H9 (cell line): ENCODE data around the gene FBXO41. TPM values are rescaled to one million over a fixed set of nuclear protein-coding genes. Genes with fewer than 3 reads are reported as not detected.

ENCODE experiments used
- DNase-seq: peaks from one replicate; pipeline ENCODE4 v3.0.0-alpha.2; 2017
- H2AFZ ChIP-seq: one replicate; pipeline ENCODE4 v1.6.1; 2013; ENCODE audit warnings: mild to moderate bottlenecking, low read length, control low read depth, moderate library complexity
- H2AK5ac ChIP-seq: 2 replicates; pipeline ENCODE4 v1.6.1; 2013; ENCODE audit warnings: low read length, control low read depth, mixed read lengths; ENCODE audit not compliant: insufficient read length
- H2BK120ac ChIP-seq: one replicate; pipeline ENCODE4 v1.6.1; 2013; ENCODE audit warnings: low read depth, mild to moderate bottlenecking, low read length, control low read depth, inconsistent platforms; ENCODE audit not compliant: poor library complexity, severe bottlenecking
- H2BK12ac ChIP-seq: 2 replicates; pipeline ENCODE4 v1.6.1; 2013; ENCODE audit warnings: low read length, control low read depth, mixed read lengths, low read depth; ENCODE audit not compliant: insufficient read length
- H2BK15ac ChIP-seq: 2 replicates; pipeline ENCODE4 v1.6.1; 2013; ENCODE audit warnings: low read depth, low read length, control low read depth
- H2BK20ac ChIP-seq: one replicate; pipeline ENCODE4 v1.6.1; 2013; ENCODE audit warnings: low read depth, mild to moderate bottlenecking, low read length, control low read depth, inconsistent platforms; ENCODE audit not compliant: poor library complexity, severe bottlenecking
- H2BK5ac ChIP-seq: 2 replicates; pipeline ENCODE4 v1.6.1; 2013; ENCODE audit warnings: low read length, control low read depth, mixed read lengths; ENCODE audit not compliant: insufficient read length
- H3K14ac ChIP-seq: 2 replicates; pipeline ENCODE4 v1.6.1; 2013; ENCODE audit warnings: low read length, control low read depth; ENCODE audit not compliant: insufficient read depth
- H3K18ac ChIP-seq: 2 replicates; pipeline ENCODE4 v1.6.1; 2013; ENCODE audit warnings: low read depth, mild to moderate bottlenecking, mixed read lengths, low read length, control low read depth; ENCODE audit not compliant: insufficient read length
- H3K23ac ChIP-seq: 2 replicates; pipeline ENCODE4 v1.6.1; 2013; ENCODE audit warnings: low read length, control low read depth, mixed read lengths, low read depth; ENCODE audit not compliant: insufficient read length
- H3K23me2 ChIP-seq: 2 replicates; pipeline ENCODE4 v1.6.1; 2013; ENCODE audit warnings: low read depth, mild to moderate bottlenecking, mixed read lengths, low read length, control low read depth; ENCODE audit not compliant: insufficient read length, poor library complexity, severe bottlenecking
- H3K27ac ChIP-seq: 2 replicates; pipeline ENCODE4 v1.5.1; 2013; ENCODE audit warnings: low read length, control low read depth, mixed read lengths, low read depth; ENCODE audit not compliant: insufficient read length
- H3K27me3 ChIP-seq: 2 replicates; pipeline ENCODE4 v1.6.1; 2013; ENCODE audit warnings: low read length, control low read depth, inconsistent platforms; ENCODE audit not compliant: insufficient read depth
- H3K4ac ChIP-seq: 2 replicates; pipeline ENCODE4 v1.6.1; 2013; ENCODE audit warnings: low read depth, mild to moderate bottlenecking, control low read depth, inconsistent platforms, low read length, moderate library complexity
- H3K4me1 ChIP-seq: 2 replicates; pipeline ENCODE4 v1.6.1; 2013; ENCODE audit warnings: low read length, control low read depth, inconsistent platforms; ENCODE audit not compliant: insufficient read depth
- H3K4me2 ChIP-seq: 2 replicates; pipeline ENCODE4 v1.6.1; 2013; ENCODE audit warnings: low read length, control low read depth, mixed read lengths; ENCODE audit not compliant: insufficient read length, insufficient read depth
- H3K56ac ChIP-seq: 2 replicates; pipeline ENCODE4 v1.6.1; 2013; ENCODE audit warnings: low read depth, mild to moderate bottlenecking, mixed read lengths, low read length, control low read depth; ENCODE audit not compliant: insufficient read length
- H3K79me1 ChIP-seq: 2 replicates; pipeline ENCODE4 v1.6.1; 2013; ENCODE audit warnings: low read depth, mild to moderate bottlenecking, moderate library complexity, low read length, control low read depth, inconsistent platforms; ENCODE audit not compliant: insufficient read depth, poor library complexity, severe bottlenecking
- H3K79me2 ChIP-seq: 2 replicates; pipeline ENCODE4 v1.6.1; 2013; ENCODE audit warnings: low read length, control low read depth, inconsistent platforms; ENCODE audit not compliant: insufficient read depth
- H3K9ac ChIP-seq: 2 replicates; pipeline ENCODE4 v1.6.1; 2013; ENCODE audit warnings: low read length, control low read depth, mixed read lengths; ENCODE audit not compliant: insufficient read length; ENCODE audit errors: extremely low read depth
- H3K9me3 ChIP-seq: one replicate; pipeline ENCODE4 v1.6.1; 2013; ENCODE audit warnings: low read depth, low read length, inconsistent platforms; ENCODE audit not compliant: control insufficient read depth
- H3T11ph ChIP-seq: one replicate; pipeline ENCODE4 v1.6.1; 2013; ENCODE audit warnings: mild to moderate bottlenecking, low read length, control low read depth, inconsistent platforms
- H4K20me1 ChIP-seq: one replicate; pipeline ENCODE4 v1.6.1; 2013; ENCODE audit not compliant: control insufficient read depth, insufficient read length, insufficient read depth
- H4K5ac ChIP-seq: 2 replicates; pipeline ENCODE4 v1.6.1; 2013; ENCODE audit warnings: low read depth, mild to moderate bottlenecking, mixed read lengths, low read length, control low read depth; ENCODE audit not compliant: insufficient read length
- H4K8ac ChIP-seq: replicated peaks from 2 replicates; pipeline ENCODE4 v1.6.1; 2013; ENCODE audit warnings: low read length, control low read depth, mixed read lengths, low read depth; ENCODE audit not compliant: insufficient read length
- H4K91ac ChIP-seq: 2 replicates; pipeline ENCODE4 v1.6.1; 2013; ENCODE audit warnings: low read depth, mild to moderate bottlenecking, moderate library complexity, mixed read lengths, low read length, control low read depth; ENCODE audit not compliant: insufficient read length
- H3K27ac Mint-ChIP-seq, 3 experiments: 2 replicates in 2 of 3; 3 replicates in 1 of 3; pipeline ENCODE4 v1.8.0; 2020 to 2021; ENCODE audit warnings: mixed read lengths in 3 of 3, mild to moderate bottlenecking in 1 of 3, moderate library complexity in 1 of 3
- H3K27me3 Mint-ChIP-seq: 2 replicates; pipeline ENCODE4 v1.8.0; 2021; ENCODE audit warnings: low read depth, mild to moderate bottlenecking, moderate library complexity, mixed read lengths
- H3K36me3 Mint-ChIP-seq, 3 experiments: 2 replicates in 2 of 3; 3 replicates in 1 of 3; pipeline ENCODE4 v1.8.0; 2020 to 2021; ENCODE audit warnings: low read depth in 3 of 3, mixed read lengths in 3 of 3; ENCODE audit not compliant: insufficient read depth in 1 of 3
- H3K4me1 Mint-ChIP-seq, 2 experiments: 2 replicates each; pipeline ENCODE4 v1.8.0; 2020; ENCODE audit warnings: mixed read lengths in 2 of 2
- H3K4me3 Mint-ChIP-seq, 2 experiments: 2 replicates in 1 of 2; 3 replicates in 1 of 2; pipeline ENCODE4 v1.8.0; 2020 to 2021; ENCODE audit warnings: mild to moderate bottlenecking in 2 of 2, mixed read lengths in 2 of 2, moderate library complexity in 1 of 2
- H3K9me3 Mint-ChIP-seq, 2 experiments: 2 replicates in 1 of 2; 3 replicates in 1 of 2; pipeline ENCODE4 v1.8.0; 2020; ENCODE audit warnings: mild to moderate bottlenecking in 2 of 2, mixed read lengths in 2 of 2, moderate library complexity in 1 of 2
- CTCF ChIP-seq: fragments of 200-600 bp; sonication (generic); conservative IDR thresholded peaks from 3 replicates; pipeline ENCODE4 v1.8.0; 2021; ENCODE audit warnings: antibody characterized with exemption, mild to moderate bottlenecking
- WGBS: extraction: QIAGEN DNeasy Blood & Tissue Kit; methylation state at CpG from one replicate; pipeline ENCODE4 v1.1.7; 2013; ENCODE audit warnings: missing lambda C conversion rate, low lambda C conversion rate, mixed read lengths; ENCODE audit not compliant: insufficient read length; ENCODE audit errors: extremely low coverage; 5-methylcytosine and 5-hydroxymethylcytosine counted together
- total RNA-seq: library from RNA; stranded (reverse); gene quantifications from 2 replicates; pipeline ENCODE4 v1.2.1, GENCODE V29; 2021

The FBXO41 gene
- total RNA-seq, 1 experiment from 2014 or later, result 16.2 TPM

- Histone ChIP-seq H3K4me1 (peaks cover 8% of the 10 kb centered on the region; the same call in 1 of the 2 replicates), H2BK20ac (no peak overlapping the region), H3K79me1 (no peaks in the 10 kb centered on the region), H2BK5ac (no peak overlapping the region), H3K56ac (no peak overlapping the region), H3K79me2 (peaks cover 29% of the 10 kb centered on the region), H3T11ph (no peak overlapping the region), H3K27ac (no peak overlapping the region), H4K20me1 (no peaks in the 10 kb centered on the region), H3K9me3 (no peaks in the 10 kb centered on the region), H3K4ac (no peak overlapping the region), H2AFZ (no peak overlapping the region), H3K23me2 (peaks cover 14% of the 10 kb centered on the region), H2BK120ac (no peak overlapping the region), H2BK12ac (no peak overlapping the region), H3K14ac (no peak overlapping the region), H4K91ac (no peak overlapping the region), H3K18ac (no peak overlapping the region), H2BK15ac (no peak overlapping the region), H3K23ac (no peak overlapping the region), H2AK5ac (no peak overlapping the region), H4K5ac (no peak overlapping the region), H3K4me2 (peak overlapping the region; percentile 72), H4K8ac (no peak overlapping the region), H3K9ac (peak overlapping the region; percentile 8), H3K27me3 (no peaks in the 10 kb centered on the region)
- no peak for TF ChIP-seq CTCF
- H3K4me3 Mint-ChIP-seq, result peak overlapping the region; percentile 97 to 99
- no peaks in the 10 kb centered on the region; the same call in 1 of the 2 replicates for H3K27me3 Mint-ChIP-seq
- H3K36me3 Mint-ChIP-seq, result peaks cover 5 to 18% (median 10%) of the 10 kb centered on the region in 3 experiments; a peak in 6 of 7 replicates
- peaks cover 22 to 26% of the 10 kb centered on the region in 2 experiments for H3K4me1 Mint-ChIP-seq
- H3K9me3 Mint-ChIP-seq, result no peaks in the 10 kb centered on the region
- no peak for DNase-seq
- H3K27ac Mint-ChIP-seq, result no peak overlapping the region
- no CpG with 5 or more reads among the region's 37 CpGs for WGBS
Observed at GRCh38 chr2:73232403-73233153, 51.7 kb downstream of the FBXO41 start.
